GM19240 (cell line): ENCODE measurements around the gene CMSS1.
"Not testable (repeated sequence)": the region's sequence is repeated elsewhere in the genome, so short reads cannot be mapped to it uniquely, and the experiment has no call there.

Source experiments
- DNase-seq: peaks from one replicate; pipeline ENCODE4 v3.0.0; 2011; ENCODE audit warnings: low spot score; ENCODE audit not compliant: insufficient read length

The CMSS1 gene

DNA sequence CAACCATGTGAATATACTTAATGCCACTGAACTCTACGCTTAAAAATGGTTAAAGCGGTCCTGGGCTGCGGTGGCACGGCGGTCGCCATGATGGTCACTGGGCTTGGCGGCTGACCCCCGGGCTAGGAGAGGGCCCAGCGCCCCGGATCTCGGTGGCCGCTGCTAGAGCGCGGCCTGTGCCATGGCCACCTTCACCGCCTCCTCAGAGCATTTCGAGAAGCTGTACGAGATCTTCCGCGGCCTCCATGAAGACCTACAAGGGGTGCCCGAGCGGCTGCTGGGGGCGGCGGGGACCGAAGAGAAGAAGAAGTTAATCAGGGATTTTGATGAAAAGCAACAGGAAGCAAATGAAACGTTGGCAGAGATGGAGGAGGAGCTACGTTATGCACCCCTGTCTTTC is 407.5 kb downstream of the CMSS1 start:
- no peak for DNase-seq

DNA sequence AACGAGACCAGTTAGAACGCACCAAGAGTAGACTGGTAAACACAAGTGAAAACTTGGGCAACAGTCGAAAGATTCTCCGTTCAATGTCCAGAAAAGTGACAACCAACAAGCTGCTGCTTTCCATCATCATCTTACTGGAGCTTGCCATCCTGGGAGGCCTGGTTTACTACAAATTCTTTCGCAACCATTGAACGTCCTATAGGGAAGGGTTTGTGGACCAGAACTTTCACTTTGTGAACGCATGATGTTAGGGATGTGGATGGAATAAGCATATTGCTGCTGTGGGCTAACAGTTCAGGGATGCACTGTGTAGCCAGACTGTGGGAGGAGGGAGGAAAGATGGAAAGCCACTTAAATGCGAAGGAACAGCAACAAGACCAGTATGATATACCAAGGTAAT is 408.2 kb downstream of the CMSS1 start:
- no peak for DNase-seq

- no peak for DNase-seq
Measured at GRCh38 chr3:100226712-100227429, 409.2 kb downstream of the CMSS1 start.

- no peak for DNase-seq
Measured at GRCh38 chr3:100227511-100227921, 409.9 kb downstream of the CMSS1 start.

GRCh38 chr3:100228247-100228646 is 410.6 kb downstream of the CMSS1 start:
- no peak for DNase-seq

DNA sequence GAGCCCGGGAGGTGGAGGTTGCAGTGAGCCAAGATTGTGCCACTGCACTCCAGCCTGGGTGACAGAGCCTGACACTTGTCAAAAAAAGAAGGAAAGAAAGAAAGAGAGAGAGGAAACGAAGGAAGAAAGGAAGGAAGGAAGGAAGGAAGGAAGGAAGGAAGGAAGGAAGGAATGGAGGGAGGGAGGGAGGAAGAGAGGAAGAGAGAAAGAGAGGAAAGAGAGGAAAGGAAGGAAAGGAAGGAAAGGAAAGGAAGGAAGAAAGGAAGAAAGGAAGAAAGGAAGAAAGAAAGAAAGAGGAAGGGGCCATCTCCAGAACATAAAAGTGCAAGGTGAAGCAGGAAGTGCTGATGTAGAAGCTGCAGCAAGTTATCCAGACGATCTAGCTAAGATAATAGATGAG is 411.5 kb downstream of the CMSS1 start:
- DNase-seq: not testable (repeated sequence)

GRCh38 chr3:100230710-100231109 is 413.0 kb downstream of the CMSS1 start:
- no peak for DNase-seq
